ENCODE data around the gene KCNA3.

GRCh38 chr1:110634455-110635311 is 40.1 kb downstream of the KCNA3 start:
- TF ChIP-seq POLR2A (IDR thresholded peaks at IDR 0.05; ENCODE audit: low read length) (no peak), GATA1 (IDR thresholded peaks at IDR 0.05; ENCODE audit: low read depth, low read length) (no peak)
